Measurements from ENCODE around the gene TTN. TPM values are rescaled to one million over a fixed set of nuclear protein-coding genes. Genes with fewer than 3 reads are reported as not detected.

TTN gene
- total and polyA plus RNA-seq, 2 experiments from 2014 or later: 12.5 to 15.7 TPM

- H3K4me3 Mint-ChIP-seq: no peak overlapping the region
- H3K36me3 Mint-ChIP-seq (ENCODE audit: low read depth): no peaks in the 10 kb centered on the region
- no peaks in the 10 kb centered on the region for H3K27me3 Mint-ChIP-seq (ENCODE audit: insufficient read depth, low read depth, poor library complexity)
- no peaks in the 10 kb centered on the region for H3K27me3 ChIP-seq (ENCODE audit: insufficient read depth)
- no peak overlapping the region for H2AFZ ChIP-seq
- no peaks in the 10 kb centered on the region for H3K4me1 Mint-ChIP-seq
- no peaks in the 10 kb centered on the region; the same call in 1 of the 2 replicates for H4K20me1 ChIP-seq (replicated peaks; ENCODE audit: insufficient read depth)
- no peaks in the 10 kb centered on the region for H3K79me2 ChIP-seq (replicated peaks; ENCODE audit: insufficient read depth)
- H3K4me1 ChIP-seq (ENCODE audit: insufficient read depth): no peaks in the 10 kb centered on the region
- no peak overlapping the region for H3K4me3 ChIP-seq
- TF ChIP-seq EZH2 (IDR thresholded peaks at IDR 0.05; ENCODE audit: low read depth, unreplicated experiment): no peak
- no peak for TF ChIP-seq CTCF (conservative IDR thresholded peaks at IDR 0.05; ENCODE audit: low read depth in 2 of 2)
- TF ChIP-seq ZNF462 (CRISPR knock-in tag; IDR thresholded peaks at IDR 0.05): no peak
- TF ChIP-seq ZNF331 (CRISPR knock-in tag; IDR thresholded peaks at IDR 0.05; ENCODE audit: low read depth): no peak
- no peak for TF ChIP-seq ZNF114 (CRISPR knock-in tag; IDR thresholded peaks at IDR 0.05)
- no peak for TF ChIP-seq POLR2AphosphoS5 (IDR thresholded peaks at IDR 0.05; ENCODE audit: low read depth)
- TF ChIP-seq CREB1 (CRISPR knock-in tag; IDR thresholded peaks at IDR 0.05; ENCODE audit: low read depth): no peak
- H3K9me3 Mint-ChIP-seq: no peaks in the 10 kb centered on the region
- H3K27ac ChIP-seq (ENCODE audit: low read depth): no peak overlapping the region
- H3K36me3 ChIP-seq (ENCODE audit: insufficient read depth): 0 out of 2 replicates have a peak, but pooled peaks cover 4% of the 10 kb centered on the region
- H3K4me2 ChIP-seq: no peak overlapping the region
- DNase-seq (ENCODE audit: low spot score): no peak
- H3K9me2 ChIP-seq (ENCODE audit: insufficient read depth): no peaks in the 10 kb centered on the region; the same call in 1 of the 2 replicates
- H3K27ac Mint-ChIP-seq: no peak overlapping the region
- H3F3A ChIP-seq (replicated peaks; ENCODE audit: low read depth): no peaks in the 10 kb centered on the region
- no peak for ATAC-seq
These were observed 91.9 kb downstream of the TTN start for GRCh38 chr2:178715366-178715765.
